CD4-positive, alpha-beta T cell treated with Interleukin-12 subunit alpha and Interleukin-12 subunit beta, for 1 hour (primary cell): ENCODE data around the gene KCNMA1.

Source experiments
- DNase-seq: peaks from one replicate; pipeline ENCODE4 v3.0.0-alpha.2; 2020

The KCNMA1 gene

DNA sequence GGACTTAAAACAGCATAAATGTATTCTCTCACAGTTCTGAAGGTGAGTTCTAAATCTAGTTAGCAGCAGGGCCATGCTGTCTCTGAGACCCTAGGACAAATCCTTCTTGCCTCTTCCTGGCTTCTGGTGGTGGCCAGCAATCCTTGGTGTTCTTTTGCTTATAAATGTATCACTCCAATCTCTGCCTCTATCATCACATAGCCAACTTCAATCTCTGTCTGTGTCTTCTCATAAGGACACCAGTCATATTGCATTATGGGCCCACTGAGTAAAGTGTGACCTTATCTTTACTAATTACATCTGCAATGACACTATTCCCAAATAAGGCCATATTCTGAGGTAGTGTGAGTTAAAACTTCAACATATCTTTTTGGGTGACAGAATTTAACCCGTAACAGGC, 778.9 kb downstream of the KCNMA1 start:
- no peak for DNase-seq

DNA sequence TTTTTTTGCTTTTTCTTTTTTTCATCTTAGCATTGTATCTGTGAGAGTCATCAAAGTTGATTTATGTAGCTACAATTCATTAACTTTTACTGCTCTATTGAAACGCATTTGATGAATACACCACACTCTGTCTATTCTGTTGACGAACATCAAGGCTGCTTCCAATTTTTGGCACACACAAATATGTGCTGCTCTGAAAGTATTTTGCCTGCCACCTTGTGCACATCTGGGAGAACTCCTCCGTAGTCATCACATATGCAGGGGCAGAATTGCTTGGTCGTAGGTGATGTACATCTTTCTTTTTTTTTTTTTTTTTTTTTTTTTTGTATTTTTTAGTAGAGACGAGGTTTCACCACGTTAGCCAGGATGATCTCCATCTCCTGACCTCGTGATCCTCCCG, 796.8 kb downstream of the KCNMA1 start:
- no peak for DNase-seq

DNA sequence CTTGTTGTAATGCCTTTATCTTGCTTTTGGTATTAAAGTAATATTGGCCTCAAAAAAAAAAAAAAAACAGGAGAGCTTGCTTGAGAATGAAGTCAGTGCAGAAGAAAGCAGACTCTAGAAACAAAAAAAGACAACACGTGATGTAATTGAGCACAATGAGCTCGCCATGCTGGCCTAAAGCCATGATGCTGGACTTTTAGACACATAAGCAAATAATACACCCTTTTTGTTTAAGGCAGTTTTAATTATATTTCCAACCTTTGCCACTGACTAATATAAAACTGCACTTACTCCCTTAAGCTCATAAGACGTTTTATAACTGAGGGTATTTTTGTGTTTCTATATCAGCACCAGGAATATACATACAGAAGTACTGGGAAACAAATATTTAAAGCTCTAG, 798.3 kb downstream of the KCNMA1 start:
- DNase-seq = no peak

DNA sequence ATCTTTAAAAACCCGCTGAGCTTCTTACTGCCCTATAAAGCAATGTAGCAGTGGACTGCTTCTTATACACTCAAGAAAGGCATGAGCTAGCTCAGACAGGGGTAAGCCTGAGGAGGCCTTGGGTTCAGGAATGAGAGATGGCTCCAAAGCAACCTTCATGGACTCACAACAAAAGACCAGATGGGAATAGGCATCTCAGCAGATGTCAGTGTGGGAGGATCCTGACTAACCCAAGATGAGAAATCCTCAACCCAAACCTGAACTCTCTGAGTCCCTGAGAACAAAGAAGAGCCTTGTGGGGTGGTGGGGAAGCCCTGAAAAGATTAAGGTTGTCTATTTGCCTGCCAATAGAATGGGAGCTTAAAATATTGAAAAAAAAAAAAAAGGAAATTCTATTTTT, 807.4 kb downstream of the KCNMA1 start:
- DNase-seq = no peak

DNA sequence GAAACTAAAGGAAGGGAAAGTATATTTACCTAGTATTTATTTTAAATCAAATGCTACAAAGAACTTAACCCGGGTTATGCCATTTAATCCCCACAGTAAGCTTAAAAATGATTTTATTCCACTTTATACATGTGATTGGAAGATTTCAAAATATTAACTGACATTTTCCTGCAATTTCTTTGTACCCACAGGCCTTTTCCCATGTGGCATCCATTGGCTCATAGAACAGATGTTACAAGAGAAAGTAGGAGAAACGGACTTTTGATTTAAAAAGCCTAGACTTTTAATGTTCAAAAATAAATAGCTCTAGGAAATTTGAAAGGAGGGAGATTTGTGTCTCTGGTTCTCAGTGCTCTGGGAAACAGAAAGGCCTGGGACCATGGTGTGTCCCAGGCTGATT, 807.9 kb downstream of the KCNMA1 start:
- no peak for DNase-seq
